ENCODE results near the gene MEOX2. TPM values are rescaled to one million over a fixed set of nuclear protein-coding genes. Genes with fewer than 3 reads are reported as not detected.

MEOX2 gene
- total RNA-seq, 4 donors from 2014 or later = 0.51 to 16.9 (median 5.7) TPM

DNA sequence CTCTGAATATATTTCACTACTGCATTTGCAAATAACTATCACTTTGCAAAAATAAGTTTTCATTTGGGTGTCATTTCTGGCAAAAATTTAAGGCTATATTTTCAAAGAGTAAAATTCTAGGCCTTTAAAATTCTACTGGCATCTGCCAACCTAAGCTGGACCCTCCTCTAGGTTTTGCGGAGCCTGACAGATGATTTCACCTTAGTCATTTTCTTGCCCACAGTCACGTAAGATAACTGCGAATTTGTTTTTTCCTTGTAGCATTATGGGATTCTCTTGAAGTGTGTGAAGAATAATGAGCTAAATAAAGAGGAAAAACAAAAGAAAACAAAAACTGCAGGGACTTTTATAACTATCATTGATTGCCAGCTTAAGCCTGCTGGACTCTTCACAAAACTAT lies 7.8 kb downstream of the MEOX2 start:
- TF ChIP-seq, protein P1, sequence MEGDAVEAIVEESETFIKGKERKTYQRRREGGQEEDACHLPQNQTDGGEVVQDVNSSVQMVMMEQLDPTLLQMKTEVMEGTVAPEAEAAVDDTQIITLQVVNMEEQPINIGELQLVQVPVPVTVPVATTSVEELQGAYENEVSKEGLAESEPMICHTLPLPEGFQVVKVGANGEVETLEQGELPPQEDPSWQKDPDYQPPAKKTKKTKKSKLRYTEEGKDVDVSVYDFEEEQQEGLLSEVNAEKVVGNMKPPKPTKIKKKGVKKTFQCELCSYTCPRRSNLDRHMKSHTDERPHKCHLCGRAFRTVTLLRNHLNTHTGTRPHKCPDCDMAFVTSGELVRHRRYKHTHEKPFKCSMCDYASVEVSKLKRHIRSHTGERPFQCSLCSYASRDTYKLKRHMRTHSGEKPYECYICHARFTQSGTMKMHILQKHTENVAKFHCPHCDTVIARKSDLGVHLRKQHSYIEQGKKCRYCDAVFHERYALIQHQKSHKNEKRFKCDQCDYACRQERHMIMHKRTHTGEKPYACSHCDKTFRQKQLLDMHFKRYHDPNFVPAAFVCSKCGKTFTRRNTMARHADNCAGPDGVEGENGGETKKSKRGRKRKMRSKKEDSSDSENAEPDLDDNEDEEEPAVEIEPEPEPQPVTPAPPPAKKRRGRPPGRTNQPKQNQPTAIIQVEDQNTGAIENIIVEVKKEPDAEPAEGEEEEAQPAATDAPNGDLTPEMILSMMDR (IDR thresholded peaks at IDR 0.05) = no peak
- no peak for TF ChIP-seq POLR2A (IDR thresholded peaks at IDR 0.05)
- H3K27me3 ChIP-seq = no peaks in the 10 kb centered on the region
- no peak overlapping the region for H3K4me3 ChIP-seq
- DNase-seq = no peak
- H3K4me1 ChIP-seq = no peaks in the 10 kb centered on the region
- H3K36me3 ChIP-seq = no peaks in the 10 kb centered on the region
- intact Hi-C loops (cut with DNase I; ENCODE audit: low total_unique reads) = no loop called here
- no peaks in the 10 kb centered on the region for H3K9me3 ChIP-seq
- H3K27ac ChIP-seq = no peak overlapping the region

DNA sequence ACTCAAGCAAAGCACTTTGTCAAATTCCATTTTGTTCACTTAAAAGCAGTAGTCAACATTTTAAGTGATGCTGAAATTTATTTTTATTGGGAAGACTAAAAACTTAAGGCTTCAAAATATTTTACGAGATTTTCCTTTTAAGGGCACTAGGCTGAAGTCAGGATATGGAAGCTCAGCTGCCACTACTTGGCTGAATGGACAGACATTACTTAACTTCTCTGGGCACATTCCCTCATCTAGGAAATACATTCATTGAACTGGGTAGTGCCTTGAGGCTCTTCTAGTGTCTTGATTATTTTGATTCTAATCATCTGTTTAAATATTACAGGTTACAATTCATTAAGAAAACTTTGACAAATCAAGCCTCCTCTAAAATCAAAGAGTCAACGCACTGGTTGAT lies 11.1 kb downstream of the MEOX2 start:
- Histone ChIP-seq H3K9me3 (no peaks in the 10 kb centered on the region), H3K27ac (peak overlapping the region in 1 of 2 donors; percentile 12)
- intact Hi-C loops (cut with DNase I; ENCODE audit: low total_unique reads) = no loop called here

DNA sequence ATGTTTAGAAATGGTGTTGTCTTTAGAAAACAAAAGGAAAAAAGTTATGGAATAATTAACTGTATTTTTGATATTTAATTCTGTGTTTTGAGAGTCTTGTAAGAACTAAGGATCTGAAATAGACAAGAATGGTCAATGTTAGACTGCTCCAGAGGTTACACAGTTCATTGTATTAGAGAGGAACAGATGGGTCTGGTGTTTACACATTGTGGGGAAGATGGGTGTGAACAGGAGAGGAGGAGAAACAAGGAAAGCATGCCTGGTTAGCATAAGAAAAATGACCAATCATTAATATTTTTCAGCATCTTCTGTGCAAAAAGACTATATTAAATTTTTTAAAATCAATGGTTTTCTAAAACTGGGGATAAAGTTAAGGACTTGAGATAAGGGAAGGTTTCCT lies 11.9 kb downstream of the MEOX2 start:
- H3K9me3 ChIP-seq = no peaks in the 10 kb centered on the region
- H3K36me3 ChIP-seq = no peaks in the 10 kb centered on the region
- DNase-seq = no peak
- no peaks in the 10 kb centered on the region for H3K27me3 ChIP-seq
- intact Hi-C loops (cut with DNase I; ENCODE audit: low total_unique reads) = no loop called here
- H3K27ac ChIP-seq = no peak overlapping the region
- H3K4me3 ChIP-seq = no peak overlapping the region
- H3K4me1 ChIP-seq = no peaks in the 10 kb centered on the region
- TF ChIP-seq, protein P1 (IDR thresholded peaks at IDR 0.05) = no peak
- TF ChIP-seq POLR2A (IDR thresholded peaks at IDR 0.05) = no peak

More for the DNA sequence above, 11.1 kb downstream of the MEOX2 start:
- H3K27me3 ChIP-seq = no peaks in the 10 kb centered on the region
- no peaks in the 10 kb centered on the region for H3K4me1 ChIP-seq
- no peak for TF ChIP-seq POLR2A (IDR thresholded peaks at IDR 0.05)
- TF ChIP-seq, protein P1 (IDR thresholded peaks at IDR 0.05) = no peak
- no peak for DNase-seq
- no peaks in the 10 kb centered on the region for H3K36me3 ChIP-seq
- no peak overlapping the region for H3K4me3 ChIP-seq

DNA sequence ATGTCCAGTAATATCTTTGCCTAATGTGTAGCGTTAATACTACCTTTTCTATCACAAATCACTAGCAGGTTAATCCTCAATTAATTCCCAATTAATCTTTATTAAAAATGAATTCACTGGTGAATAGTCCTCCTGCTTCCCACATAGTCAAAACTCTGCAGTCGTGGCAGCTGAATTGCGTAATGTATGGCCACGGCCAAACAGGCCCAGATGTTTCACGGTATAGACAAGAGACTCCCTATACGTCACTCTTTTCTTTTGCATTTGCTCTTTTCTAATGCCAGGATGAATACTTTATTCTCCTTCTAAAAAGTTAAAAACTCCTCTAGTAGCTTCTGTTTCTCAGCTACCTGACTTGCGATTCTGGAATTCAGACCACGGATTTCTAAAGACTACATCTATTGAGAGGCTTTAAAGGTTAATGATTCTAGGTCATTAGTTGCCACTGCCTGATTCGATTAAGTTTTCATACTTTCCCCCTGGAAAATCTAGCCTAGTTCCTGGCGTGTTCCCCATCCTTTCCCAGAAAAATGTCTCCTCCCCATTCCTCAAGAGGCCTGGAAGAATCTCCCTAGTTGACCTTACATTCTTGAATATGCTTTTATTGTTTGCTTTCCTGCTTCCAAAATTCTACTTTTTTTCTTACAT lies 16.9 kb downstream of the MEOX2 start:
- H3K27me3 ChIP-seq = no peaks in the 10 kb centered on the region
- no peak for DNase-seq
- H3K36me3 ChIP-seq = no peaks in the 10 kb centered on the region
- no peak overlapping the region for H3K27ac ChIP-seq
- H3K4me3 ChIP-seq = no peak overlapping the region
- TF ChIP-seq POLR2A (IDR thresholded peaks at IDR 0.05) = no peak
- TF ChIP-seq, protein P1 (IDR thresholded peaks at IDR 0.05) = no peak
- H3K4me1 ChIP-seq = no peaks in the 10 kb centered on the region
- intact Hi-C loops (cut with DNase I; ENCODE audit: low total_unique reads) = no loop called here
- no peaks in the 10 kb centered on the region for H3K9me3 ChIP-seq

DNA sequence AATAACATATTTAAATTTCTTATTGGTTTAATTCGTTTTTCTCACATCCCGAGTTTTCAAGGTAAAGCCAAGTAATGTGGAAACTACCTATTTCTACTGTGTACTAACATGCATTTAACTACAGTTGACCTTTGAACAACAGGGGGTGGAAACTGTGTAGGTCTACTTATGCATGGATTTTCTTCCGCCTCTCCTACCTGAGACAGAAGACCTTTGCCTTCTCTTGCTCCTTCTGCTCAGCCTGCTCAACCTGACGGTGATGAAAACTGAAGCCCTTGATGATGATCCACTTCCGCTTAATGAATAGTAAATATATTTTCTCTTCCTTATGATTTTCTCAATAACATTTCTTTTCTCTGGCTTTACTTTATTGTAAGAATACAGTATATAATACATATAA lies 18.5 kb downstream of the MEOX2 start:
- Histone ChIP-seq H3K27ac (no peak overlapping the region), H3K9me3 (no peaks in the 10 kb centered on the region), H3K36me3 (no peaks in the 10 kb centered on the region), H3K4me1 (no peaks in the 10 kb centered on the region), H3K27me3 (no peaks in the 10 kb centered on the region), H3K4me3 (no peak overlapping the region)
- intact Hi-C loops (cut with DNase I; ENCODE audit: low total_unique reads) = no loop called here
- no peak for DNase-seq
- TF ChIP-seq, protein P1 (IDR thresholded peaks at IDR 0.05) = no peak
- TF ChIP-seq POLR2A (IDR thresholded peaks at IDR 0.05) = no peak

All from uterus (tissue), 4 donors.